NCI-H774 (cell line): Measurements from ENCODE around the gene LRWD1.
"Not testable (repeated sequence)": the region's sequence is repeated elsewhere in the genome, so short reads cannot be mapped to it uniquely, and the experiment has no call there.

Experiments used
- DNase-seq: peaks from one replicate; lab custom pipeline; 2025; lab: John Stamatoyannopoulos, UW

LRWD1 gene

DNA sequence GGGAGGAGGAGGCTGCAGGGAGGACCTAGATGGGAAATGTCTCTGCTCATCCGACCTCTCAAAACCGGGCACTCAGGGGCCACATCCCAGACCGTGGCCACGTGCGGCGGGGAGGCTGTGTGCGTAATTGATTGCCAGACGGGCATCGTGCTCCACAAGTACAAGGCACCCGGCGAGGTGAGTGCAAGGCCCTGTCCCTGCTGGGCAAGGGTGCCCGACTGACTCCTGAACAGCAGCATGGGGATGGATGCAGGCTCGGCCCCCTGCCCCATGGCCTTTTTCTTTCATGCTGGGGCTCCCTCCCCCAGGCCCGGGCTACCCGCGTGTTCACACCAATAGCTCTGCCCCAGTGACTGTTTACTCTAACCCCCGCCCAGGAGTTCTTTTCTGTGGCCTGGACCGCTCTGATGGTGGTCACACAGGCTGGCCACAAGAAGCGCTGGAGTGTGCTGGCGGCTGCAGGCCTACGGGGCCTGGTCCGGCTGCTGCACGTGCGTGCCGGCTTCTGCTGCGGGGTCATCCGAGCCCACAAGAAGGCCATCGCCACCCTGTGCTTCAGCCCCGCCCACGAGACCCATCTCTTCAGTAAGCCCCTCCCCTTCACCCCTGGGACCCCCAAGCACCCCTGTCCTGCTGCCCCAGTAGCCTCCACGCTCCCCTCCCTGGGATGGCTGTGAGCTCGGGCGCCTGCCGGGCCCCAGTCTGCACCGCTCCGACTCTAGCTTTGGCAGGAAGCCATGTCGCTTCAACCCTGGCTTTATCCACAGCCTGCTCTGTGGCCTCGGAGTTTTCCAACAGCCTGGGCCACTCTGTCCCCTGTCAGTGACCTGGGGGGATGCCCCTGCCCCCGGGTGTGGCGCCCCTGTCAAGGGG lies 3.9 kb downstream of the LRWD1 start:
- DNase-seq = no peak

DNA sequence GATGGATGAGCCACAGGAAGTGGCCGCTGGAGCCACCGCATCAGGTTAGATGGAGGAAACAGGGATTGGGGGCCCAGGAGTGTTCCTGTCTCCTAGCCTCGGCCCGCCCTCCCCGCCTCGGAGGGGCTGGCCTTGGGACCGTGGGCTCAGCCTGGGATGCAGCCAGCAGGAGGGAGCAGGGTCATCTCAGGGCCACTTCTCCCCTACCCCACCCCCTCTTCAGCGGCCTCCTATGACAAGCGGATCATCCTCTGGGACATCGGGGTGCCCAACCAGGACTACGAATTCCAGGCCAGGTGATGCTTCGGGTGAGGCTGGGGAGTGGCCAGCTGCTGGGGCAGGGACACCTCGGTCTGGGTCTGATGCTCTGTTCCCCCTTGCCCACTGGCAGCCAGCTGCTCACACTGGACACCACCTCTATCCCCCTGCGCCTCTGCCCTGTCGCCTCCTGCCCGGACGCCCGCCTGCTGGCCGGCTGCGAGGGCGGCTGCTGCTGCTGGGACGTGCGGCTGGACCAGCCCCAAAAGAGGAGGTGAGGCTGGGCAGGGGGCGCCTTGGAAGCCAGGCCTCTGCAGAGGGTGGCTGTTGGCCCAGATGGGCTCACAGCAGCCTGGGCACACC lies 4.7 kb downstream of the LRWD1 start:
- DNase-seq = no peak

DNA sequence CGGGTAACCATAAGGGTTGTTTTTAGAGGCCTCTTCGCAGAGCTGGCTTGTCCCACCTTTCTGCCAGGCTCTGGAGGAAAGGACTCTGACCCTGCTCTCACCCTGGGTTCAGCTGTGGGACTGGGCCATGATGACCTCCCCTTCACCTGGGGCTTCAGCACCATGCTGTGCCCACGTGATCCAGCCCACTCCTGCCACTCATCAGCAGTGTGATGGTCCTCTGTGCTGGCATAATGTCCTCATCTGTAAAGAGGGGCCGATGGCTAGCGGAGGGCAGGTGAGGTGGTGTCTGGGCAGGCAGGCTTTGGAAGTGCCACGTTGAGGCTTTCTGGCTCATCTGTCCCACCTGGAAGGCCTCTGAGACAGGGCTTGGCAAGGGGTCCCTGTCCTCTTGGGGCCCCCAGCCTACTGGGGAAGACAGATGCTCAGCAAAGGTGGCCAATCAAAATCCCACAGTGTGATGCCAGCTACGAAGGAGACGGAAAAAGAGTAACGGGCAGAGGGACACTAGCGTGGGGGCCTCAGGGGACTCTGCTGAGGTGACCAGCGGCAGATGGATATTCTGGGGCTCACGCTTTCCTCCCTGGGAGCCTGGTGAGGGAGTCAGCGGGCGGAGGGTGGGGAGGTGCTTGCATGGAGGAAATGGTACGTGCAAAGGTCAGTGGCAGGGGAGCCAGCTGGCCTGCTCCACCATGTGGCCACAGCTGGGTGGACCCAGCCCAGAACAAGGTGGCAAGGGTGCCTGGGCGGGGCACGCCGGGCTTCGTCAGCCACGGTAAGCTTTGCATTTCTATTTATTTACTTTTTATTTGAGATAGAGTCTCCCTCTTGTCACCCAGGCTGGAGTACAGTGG lies 5.4 kb downstream of the LRWD1 start:
- DNase-seq = no peak

DNA sequence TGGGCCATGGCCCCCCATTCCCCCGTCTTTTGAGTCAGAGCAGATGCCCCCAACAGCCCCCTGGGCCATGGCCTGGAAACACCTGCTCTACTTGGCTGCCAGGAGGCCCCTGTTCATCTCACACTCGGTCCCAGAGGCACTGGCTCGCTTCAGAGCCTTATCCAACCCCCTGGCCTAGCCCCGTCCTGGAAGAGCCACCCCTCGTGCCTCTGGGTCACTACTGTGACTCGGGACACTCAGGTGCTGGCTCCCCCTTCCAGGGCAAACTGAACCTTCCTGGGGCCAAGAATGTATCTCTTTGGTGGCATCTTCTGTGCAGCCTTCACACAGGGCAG lies 7.0 kb downstream of the LRWD1 start:
- no peak for DNase-seq

DNA sequence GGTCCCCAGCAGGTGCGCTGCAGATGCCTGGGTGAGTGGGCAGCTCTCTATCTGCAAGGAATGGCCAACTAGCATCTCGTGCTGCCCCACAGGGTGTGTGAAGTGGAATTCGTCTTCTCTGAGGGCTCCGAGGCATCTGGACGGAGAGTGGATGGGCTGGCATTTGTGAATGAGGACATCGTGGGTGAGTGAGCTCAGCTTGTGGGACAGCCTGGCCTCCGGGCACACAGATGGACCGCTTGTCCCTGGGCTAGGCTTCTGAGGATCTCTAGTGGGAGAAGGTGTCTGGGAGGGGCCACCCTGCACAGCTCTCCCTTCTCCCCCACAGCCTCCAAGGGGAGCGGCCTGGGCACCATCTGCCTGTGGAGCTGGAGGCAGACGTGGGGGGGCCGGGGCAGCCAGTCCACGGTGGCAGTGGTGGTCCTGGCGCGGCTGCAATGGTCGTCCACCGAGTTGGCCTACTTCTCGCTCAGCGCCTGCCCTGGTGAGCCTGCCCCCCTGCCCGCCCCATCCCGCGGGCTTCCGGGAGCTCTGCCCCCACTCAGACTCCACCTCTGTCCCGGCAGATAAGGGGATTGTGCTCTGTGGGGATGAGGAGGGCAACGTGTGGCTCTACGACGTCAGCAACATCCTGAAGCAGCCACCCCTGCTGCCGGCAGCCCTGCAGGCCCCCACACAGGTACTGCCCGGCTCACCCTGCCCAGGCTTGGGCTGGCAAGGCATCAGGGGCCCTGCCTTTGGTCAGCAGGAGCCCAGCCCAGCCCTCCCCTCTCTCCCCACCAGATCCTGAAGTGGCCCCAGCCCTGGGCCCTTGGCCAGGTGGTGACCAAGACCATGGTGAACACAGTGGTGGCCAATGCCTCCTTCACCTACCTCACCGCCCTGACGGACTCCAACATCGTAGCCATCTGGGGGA lies 7.6 kb downstream of the LRWD1 start:
- no peak for DNase-seq

DNA sequence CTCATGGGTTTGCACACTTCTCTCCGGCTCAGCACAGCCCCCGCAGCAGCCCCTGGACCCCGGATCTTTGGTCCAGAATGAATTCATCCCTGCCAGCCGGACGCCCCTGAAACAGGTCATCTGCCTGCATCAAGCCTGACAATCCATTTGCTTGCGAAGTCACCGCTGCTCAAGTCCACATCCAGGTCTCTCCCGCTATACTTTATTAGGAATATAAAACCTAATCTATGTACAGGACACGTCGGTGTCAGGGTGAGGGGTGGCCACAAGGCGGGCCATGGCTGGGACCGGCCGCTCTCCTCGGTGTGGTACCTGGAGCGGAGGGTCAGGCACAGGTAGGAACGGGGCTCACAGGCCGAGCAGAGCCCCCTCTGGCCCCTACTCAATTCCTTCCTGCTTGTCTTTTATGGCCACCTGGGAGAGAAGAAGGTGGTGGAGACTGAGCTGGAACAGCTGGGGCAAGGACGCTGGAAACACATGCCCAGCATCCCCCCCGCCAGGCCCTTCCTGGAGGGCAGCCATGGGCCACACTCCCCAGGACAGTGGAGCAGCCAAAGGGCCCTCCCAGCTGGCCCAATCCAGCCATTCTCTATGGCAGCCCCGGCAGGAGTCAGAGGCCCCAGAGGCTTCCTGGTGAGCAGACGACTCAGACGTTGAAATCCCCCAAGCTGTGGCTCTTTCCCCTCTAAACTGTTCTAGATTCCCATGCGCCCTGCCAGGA lies 8.6 kb downstream of the LRWD1 start:
- no peak for DNase-seq

DNA sequence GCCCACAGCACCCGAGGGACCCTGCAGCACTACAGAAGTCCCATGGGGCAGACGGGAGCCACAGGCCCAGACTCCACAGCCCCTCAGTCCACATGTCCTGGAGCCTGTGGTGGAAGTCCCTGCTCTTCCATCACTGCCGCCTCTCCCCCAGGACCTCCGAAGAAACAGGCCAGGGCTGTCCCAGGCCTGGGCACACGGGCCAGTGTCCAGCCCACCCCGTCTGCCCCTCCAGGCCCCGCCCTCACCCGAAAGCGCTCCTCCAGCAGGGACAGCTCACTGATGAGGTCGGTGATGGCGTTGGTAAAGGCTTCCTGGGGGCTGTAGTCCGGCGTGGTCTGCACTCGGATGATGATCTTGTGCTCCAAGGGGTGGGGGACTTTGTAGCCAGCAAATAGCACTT lies 9.3 kb downstream of the LRWD1 start:
- not testable (repeated sequence) for DNase-seq

DNA sequence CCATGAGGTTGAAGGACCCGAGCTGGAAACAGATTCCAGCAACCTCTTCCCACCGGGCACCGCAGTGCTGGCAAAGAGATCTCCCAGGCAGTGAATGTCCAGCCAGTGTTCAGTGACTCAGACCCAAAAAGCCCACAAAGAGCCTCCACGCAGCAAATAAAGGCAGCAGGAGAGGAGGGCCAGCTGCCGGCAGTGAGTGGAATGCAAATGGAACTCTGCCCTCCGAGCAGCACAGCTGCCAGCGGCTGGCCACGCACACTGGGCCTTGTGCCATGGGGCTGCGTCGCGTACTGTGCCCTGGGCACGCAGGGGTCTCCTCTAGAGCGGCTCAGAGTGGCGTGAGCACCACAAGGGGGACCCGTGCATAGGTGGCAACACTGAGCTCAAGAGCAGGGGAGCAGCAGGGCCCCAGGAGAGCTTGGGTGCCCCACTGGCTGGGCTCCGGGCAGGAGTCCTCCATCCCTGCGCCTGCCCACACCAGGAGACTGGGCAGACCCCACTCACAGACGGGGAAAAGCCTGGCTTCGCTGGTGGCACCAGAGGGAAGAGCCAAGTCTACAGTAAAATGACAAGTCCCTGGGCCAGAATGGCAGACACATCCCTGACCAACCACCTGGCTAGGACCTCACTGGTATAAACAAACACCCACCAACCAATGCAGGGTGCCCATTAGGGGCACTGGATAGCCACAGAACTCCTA lies 10.1 kb downstream of the LRWD1 start:
- not testable (repeated sequence) for DNase-seq

DNA sequence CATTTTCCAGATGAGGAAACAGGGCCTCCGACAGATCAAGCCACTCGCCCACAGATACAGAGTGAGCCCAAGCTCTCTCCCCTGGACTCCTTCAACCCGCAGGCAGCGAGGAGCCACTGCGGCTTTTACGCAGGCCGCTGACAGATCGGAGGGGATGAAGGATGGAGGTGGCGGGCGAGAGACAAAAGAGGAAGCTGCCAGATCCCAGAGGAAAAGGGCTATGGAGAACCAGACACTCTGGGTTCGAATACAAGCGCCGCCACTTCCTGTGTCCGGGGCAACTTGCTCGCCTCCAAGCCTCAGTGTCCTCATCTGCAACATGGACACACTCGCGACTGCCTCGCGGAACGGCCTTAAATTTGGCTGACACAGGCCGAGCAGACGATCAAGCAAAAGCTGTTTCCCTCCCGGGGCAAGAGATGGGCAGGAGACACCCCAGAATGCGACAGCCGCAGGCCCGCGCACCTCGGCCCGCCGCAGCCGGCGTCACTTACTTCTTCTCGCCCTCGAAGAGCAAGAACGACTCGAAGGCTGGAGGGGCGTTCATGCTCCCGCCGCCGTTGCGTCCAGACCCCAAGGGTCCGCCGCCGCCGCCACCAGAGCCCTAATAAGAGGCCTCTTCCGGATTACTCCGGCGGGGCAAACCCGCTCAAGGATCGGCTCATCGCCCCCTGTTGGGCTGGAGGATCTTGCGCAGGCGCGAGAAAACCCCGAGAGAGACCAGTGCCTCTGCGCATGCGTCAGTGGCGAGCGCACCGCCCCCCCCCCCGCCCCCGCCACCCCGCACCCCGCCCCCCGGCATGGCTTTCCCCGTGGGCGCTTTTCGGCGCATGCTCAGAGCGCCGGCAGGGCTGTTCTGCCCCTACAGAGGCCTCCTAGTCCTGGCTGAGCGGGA lies 13.8 kb downstream of the LRWD1 start, which contains the start of gene POLR2J:
Gene POLR2J, minus strand, starts transcription at position 609 of the 895 bp plus-strand sequence. Its CDS starts 62 bp downstream, at position 547.
- not testable (repeated sequence) for DNase-seq

DNA sequence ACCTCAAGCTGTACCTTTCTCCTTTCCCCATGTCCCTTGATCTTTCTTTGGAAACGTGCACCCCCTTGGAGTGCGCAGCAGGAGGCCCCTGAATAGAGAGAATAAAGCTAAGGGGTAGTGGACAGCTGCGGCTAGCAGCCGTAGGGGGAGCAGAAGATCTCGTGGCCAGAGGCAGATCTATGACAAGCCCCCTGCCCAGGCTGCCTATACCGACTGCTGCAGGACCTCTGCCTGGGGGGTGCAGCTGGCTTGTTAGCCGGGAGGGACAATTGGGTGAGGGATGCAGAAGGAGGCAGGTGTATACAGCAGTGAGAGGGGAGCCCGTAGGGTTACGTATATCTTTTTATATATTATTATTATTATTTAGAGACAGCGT lies 14.4 kb downstream of the LRWD1 start:
- DNase-seq = not testable (repeated sequence)

DNA sequence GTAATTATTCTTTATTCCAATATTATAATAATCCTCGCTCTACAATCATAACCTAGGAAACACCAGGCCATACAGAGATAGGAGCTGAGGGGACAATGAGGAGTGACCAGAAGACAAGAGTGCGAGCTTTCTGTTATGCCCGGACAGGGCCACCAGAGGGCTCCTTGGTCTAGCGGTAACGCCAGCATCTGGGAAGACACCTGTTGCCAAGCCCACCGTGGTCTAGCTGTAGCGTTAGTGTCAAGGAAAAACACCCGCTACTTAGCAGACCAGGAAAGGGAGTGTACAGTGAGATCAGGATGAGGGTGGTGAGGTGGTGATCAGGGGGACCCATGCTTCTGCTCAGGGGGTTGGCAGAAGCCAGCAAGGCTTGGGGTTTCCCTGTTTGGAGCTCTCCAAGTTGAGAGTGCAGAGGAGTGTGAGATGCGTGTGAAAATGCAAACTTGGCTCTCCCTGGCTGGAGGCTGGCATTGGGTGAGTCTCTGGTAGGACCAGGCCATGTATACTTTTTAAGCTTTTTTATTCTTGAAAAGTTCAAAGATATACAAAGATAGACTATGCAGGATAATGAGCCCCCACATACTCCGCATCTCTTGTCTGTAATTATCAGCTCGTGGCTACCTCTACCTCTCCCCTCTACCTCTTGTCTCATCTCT lies 15.3 kb downstream of the LRWD1 start:
- DNase-seq = not testable (repeated sequence)

DNA sequence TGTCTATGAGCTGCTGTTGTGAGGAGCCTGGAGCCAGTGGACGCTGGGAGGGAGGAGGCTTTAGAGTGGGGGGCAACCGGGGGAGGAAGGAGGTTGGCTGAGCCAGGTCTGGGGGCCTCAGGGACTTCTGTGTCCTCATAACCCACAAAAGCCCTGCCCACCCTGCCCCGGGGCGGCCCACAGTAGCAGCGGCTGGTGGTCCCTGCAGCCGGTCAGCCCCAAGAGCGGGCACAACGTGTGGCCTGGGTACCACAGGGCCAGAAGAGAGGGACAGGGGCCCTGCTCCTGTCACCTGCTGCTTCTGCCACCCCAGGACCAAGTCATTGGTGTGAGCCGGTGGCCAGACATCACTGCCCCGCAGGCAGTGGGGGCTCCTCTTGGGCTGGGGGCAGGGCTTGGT lies 17.2 kb downstream of the LRWD1 start:
- DNase-seq = not testable (repeated sequence)

DNA sequence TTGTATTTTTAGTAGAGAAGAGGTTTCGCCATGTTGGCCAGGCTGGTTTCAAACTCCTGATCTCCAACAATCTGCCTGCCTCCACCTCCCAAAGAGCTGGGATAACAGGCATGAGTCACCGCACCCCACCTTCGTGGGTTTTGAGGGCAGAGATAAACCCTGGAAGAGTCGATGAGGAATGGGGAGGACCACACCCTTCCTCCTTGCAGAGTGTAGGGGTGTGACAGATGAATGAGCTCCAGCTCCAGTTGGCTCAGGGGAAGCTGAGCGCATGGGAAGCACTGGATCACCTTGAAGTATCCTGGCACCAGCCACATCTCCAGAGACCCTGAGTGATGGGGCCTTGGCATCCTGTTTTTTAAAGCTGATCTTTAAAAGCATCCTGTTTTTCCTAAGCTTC lies 19.5 kb downstream of the LRWD1 start:
- DNase-seq = not testable (repeated sequence)

DNA sequence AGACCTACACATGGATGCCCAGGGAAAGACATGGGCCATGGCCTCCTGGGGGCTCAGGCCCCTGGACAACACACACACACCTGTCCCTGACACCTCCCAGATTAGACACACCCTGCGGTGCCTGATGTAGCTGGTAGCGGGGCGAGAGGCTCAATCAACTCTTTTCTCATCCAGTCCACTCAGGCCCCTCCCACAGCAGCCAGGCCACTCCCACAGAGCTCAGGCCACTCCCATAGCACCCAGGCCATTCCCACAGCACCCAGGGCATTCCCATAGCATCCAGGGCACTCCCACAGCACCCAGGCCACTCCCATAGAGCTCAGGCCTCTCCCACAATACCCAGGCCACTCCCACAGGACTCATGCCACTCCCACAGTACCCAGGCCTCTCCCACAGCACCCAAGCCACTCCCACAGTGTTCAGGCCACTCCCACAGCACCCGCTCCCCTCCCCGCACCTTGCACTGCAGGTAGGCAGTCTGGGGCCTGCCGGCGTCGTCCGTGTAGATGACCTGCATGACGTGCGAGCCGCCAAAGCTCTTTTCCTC lies 25.8 kb downstream of the LRWD1 start:
- DNase-seq = not testable (repeated sequence)

DNA sequence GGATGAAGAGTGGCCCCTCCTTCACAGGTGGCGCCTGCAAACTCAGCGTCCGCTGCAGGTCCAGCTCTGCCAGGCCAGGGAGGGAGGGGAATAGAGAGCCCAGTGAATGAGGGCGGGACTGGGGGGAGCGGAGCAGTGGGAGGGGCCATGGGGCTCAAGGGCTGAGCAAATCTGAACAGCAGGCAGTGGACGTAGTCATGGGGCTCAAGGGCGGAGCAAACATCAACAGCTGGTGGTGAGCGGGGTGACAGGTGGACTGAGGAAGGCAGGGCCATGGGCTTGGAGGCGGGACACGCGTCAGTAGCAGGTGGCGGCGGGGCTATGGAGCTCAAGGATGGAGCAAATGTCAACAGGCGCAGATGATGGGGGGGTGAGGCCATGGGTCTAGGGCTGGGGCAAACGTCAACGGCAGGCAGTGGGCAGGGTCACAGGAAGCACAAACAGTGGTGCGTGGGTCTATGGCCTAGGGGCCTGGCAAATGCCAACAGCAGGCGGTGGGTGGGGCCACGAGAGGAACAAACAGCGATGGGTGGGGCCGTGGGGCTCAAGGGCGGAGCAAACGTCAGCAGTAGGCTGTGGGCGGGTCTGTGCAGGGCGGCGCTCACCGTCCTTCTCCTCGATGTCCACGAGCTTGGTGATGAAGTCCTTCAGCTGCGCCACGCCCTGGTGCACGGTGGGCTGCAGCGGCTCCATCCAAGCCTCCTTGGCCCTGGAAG lies 28.6 kb downstream of the LRWD1 start:
- DNase-seq = not testable (repeated sequence)

DNA sequence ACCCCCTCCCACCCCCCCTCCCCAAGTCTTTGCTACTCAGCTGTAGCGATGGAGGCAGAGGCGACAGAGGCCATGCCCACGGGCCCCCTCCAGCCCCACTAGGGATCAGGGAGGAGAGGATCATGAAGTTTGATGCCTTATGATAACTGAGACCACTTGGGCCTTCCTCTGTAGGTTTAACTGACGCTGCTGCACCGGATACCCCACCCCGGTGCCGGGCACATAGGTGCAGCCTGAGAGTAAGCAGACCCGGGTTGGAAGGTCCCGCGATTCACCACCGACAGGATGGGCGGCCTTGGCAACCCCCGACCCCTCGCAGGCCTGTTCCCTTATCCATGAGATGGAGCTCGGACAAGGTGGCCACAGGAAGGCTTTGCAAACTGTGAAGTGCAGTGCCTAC lies 29.2 kb downstream of the LRWD1 start:
- DNase-seq = not testable (repeated sequence)

DNA sequence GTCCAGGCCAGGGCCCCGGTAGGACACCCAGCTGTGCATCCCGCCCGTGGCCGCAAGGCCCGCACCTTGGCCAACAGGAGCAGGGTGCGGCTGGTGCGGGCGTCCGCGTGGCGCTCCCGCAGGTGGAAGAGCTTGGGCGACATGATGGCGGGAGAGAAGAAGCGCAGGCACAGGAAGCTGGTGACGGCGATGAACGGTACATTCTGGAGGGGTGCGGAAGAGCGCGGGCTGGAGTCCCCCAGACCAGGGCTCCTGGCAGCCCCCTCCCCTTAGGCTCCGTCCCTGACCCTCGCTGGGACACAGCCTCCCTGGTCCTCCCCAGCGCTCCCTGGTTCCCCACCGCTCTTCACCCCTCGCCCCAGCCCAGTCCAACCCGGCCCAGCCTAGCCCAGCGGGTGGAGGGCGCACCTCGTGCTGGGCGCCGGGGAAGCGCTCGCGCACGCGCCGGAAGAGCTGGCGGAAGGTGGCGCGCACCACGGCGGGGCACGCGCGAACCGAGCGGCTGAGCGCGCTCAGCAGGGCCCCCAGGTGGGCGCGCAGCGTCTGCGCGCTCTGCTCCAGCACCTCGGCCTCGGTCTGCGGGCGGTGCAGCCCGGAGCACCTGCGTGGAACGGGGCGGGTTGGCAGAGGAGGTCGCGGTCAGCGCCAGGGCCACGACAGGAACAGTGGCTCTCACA lies 29.8 kb downstream of the LRWD1 start:
- not testable (repeated sequence) for DNase-seq
